ENCODE data around the gene HSPBP1. TPM values are rescaled to one million over a fixed set of nuclear protein-coding genes. Genes with fewer than 3 reads are reported as not detected.
A peak's percentile ranks its signal among the peaks of the same experiment; 100 is the strongest.

The HSPBP1 gene
- total RNA-seq, 1 experiment from 2014 or later, result 63.0 TPM

GRCh38 chr19:55229789-55230182, 50.1 kb downstream of the HSPBP1 start:
- Histone ChIP-seq H3K4me3 (replicated peaks in 1 of 2; ENCODE audit: low read depth in 1 of 2, low read length in 2 of 2) (no peak overlapping the region), H3K27me3 (ENCODE audit: insufficient read depth, low read length) (no peaks in the 10 kb centered on the region), H3K9me3 (ENCODE audit: control insufficient read depth in 1 of 2, insufficient read depth in 1 of 2, low read depth in 1 of 2, low read length in 2 of 2) (no peaks in the 10 kb centered on the region), H3K36me3 (ENCODE audit: control insufficient read depth in 1 of 2, insufficient read depth in 2 of 2, low read length in 2 of 2) (peaks cover 7 to 22% of the 10 kb centered on the region in 2 experiments), H3K4me1 (ENCODE audit: control insufficient read depth in 1 of 2, insufficient read depth in 2 of 2, low read length in 2 of 2) (no peaks in the 10 kb centered on the region), H3K79me2 (ENCODE audit: insufficient read depth, low read length) (peaks cover 4% of the 10 kb centered on the region; the same call in 1 of the 2 replicates), H3K27ac (ENCODE audit: low read depth, low read length) (no peak overlapping the region), H3K9ac (ENCODE audit: low read length) (no peak overlapping the region), H2AFZ (ENCODE audit: low read depth, low read length, poor library complexity, severe bottlenecking) (no peak overlapping the region), H4K20me1 (ENCODE audit: insufficient read depth) (no peaks in the 10 kb centered on the region), H3K9me2 (ENCODE audit: insufficient read depth) (no peaks in the 10 kb centered on the region), H3K4me2 (ENCODE audit: low read length) (no peak overlapping the region)
- ChIA-PET POLR2A (no interaction called here), CTCF (no interaction called here), RAD21 (ENCODE audit: low non-redundant PET in 1 of 2, low total read pairs in 2 of 2, uncharacterized antibody in 2 of 2, unreplicated experiment in 2 of 2) (no interaction called here)
- DNase-seq (ENCODE audit: low read depth, low spot score), result no peak
- intact Hi-C loops (cut with micrococcal nuclease), result no loop called here
- no peak for ATAC-seq
- BruUV-seq (replicated peaks), result TSS peak; percentile 65
- TF ChIP-seq REST (IDR thresholded peaks at IDR 0.05; ENCODE audit: low read depth), result no peak
- TF ChIP-seq CEBPB (IDR thresholded peaks at IDR 0.05; ENCODE audit: low read depth), result no peak
- TF ChIP-seq SRF (IDR thresholded peaks at IDR 0.05; ENCODE audit: low read depth), result no peak
- no peak for TF ChIP-seq EZH2phosphoT487 (IDR thresholded peaks at IDR 0.05; ENCODE audit: borderline replicate concordance)
- no peak for TF ChIP-seq CBX3 (IDR thresholded peaks at IDR 0.05; ENCODE audit: low read depth)
- no peak for TF ChIP-seq SIN3A (IDR thresholded peaks at IDR 0.05; ENCODE audit: low read depth)

GRCh38 chr19:55229145-55229788, 50.6 kb downstream of the HSPBP1 start:
- Histone ChIP-seq H3K36me3 (ENCODE audit: control insufficient read depth in 1 of 2, insufficient read depth in 2 of 2, low read length in 2 of 2) (peaks cover 4 to 18% of the 10 kb centered on the region in 2 experiments), H3K79me2 (ENCODE audit: insufficient read depth, low read length) (peaks cover 2% of the 10 kb centered on the region; the same call in 1 of the 2 replicates), H3K9me3 (ENCODE audit: control insufficient read depth in 1 of 2, insufficient read depth in 1 of 2, low read depth in 1 of 2, low read length in 2 of 2) (no peaks in the 10 kb centered on the region), H4K20me1 (ENCODE audit: insufficient read depth) (no peaks in the 10 kb centered on the region), H3K4me2 (ENCODE audit: low read length) (no peak overlapping the region), H2AFZ (ENCODE audit: low read depth, low read length, poor library complexity, severe bottlenecking) (no peak overlapping the region), H3K9ac (ENCODE audit: low read length) (no peak overlapping the region), H3K27me3 (ENCODE audit: insufficient read depth, low read length) (no peaks in the 10 kb centered on the region), H3K9me2 (ENCODE audit: insufficient read depth) (no peaks in the 10 kb centered on the region), H3K4me3 (replicated peaks in 1 of 2; ENCODE audit: low read depth in 1 of 2, low read length in 2 of 2) (no peak overlapping the region), H3K27ac (ENCODE audit: low read depth, low read length) (no peak overlapping the region), H3K4me1 (ENCODE audit: control insufficient read depth in 1 of 2, insufficient read depth in 2 of 2, low read length in 2 of 2) (no peaks in the 10 kb centered on the region)
- ATAC-seq (no peak), DNase-seq (ENCODE audit: low read depth, low spot score) (no peak)
- RAD21 ChIA-PET (ENCODE audit: low non-redundant PET in 1 of 2, low total read pairs in 2 of 2, uncharacterized antibody in 2 of 2, unreplicated experiment in 2 of 2), result no interaction called here
- CTCF ChIA-PET, result no interaction called here
- intact Hi-C loops (cut with micrococcal nuclease), result no loop called here
- POLR2A ChIA-PET, result no interaction called here
- BruUV-seq (replicated peaks), result no TSS peak
- TF ChIP-seq REST (IDR thresholded peaks at IDR 0.05; ENCODE audit: low read depth), result no peak
- no peak for TF ChIP-seq POLR2AphosphoS5 (IDR thresholded peaks at IDR 0.05; ENCODE audit: low read depth, low read length)
- TF ChIP-seq SRF (IDR thresholded peaks at IDR 0.05; ENCODE audit: low read depth), result no peak
- TF ChIP-seq, protein P1, sequence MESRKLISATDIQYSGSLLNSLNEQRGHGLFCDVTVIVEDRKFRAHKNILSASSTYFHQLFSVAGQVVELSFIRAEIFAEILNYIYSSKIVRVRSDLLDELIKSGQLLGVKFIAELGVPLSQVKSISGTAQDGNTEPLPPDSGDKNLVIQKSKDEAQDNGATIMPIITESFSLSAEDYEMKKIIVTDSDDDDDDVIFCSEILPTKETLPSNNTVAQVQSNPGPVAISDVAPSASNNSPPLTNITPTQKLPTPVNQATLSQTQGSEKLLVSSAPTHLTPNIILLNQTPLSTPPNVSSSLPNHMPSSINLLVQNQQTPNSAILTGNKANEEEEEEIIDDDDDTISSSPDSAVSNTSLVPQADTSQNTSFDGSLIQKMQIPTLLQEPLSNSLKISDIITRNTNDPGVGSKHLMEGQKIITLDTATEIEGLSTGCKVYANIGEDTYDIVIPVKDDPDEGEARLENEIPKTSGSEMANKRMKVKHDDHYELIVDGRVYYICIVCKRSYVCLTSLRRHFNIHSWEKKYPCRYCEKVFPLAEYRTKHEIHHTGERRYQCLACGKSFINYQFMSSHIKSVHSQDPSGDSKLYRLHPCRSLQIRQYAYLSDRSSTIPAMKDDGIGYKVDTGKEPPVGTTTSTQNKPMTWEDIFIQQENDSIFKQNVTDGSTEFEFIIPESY (IDR thresholded peaks at IDR 0.05; ENCODE audit: extremely low read depth, insufficient replicate concordance, low read length), result no peak
- TF ChIP-seq EZH2 (IDR thresholded peaks at IDR 0.05), result no peak
- TF ChIP-seq POLR2A (IDR thresholded peaks at IDR 0.05; ENCODE audit: borderline replicate concordance, extremely low read depth, insufficient read depth, insufficient read length), result no peak
- no peak for TF ChIP-seq SIN3A (IDR thresholded peaks at IDR 0.05; ENCODE audit: low read depth)
